Mammary epithelial cell (primary cell): ENCODE data around the gene TBC1D28.
"Not testable (repeated sequence)": the region's sequence is repeated elsewhere in the genome, so short reads cannot be mapped to it uniquely, and the experiment has no call there.

Source experiments
- CTCF ChIP-seq, 2 donors: IDR thresholded peaks in 1 of 2; conservative IDR thresholded peaks in 1 of 2; 2 replicates each; pipeline ENCODE4 v1.5.1; 2011 to 2012; ENCODE audit warnings: inconsistent platforms in 2 of 2, low read length in 2 of 2, mild to moderate bottlenecking in 2 of 2, control low read depth in 1 of 2, low read depth in 1 of 2; ENCODE audit not compliant: insufficient read depth in 1 of 2; ENCODE audit errors: extremely low read depth in 1 of 2
- EZH2 ChIP-seq: IDR thresholded peaks from 2 replicates; pipeline ENCODE4 v1.6.1; 2012; ENCODE audit warnings: low read length, inconsistent platforms, borderline replicate concordance

- not testable (repeated sequence) for TF ChIP-seq EZH2; CTCF (conservative IDR thresholded peaks at IDR 0.05 in 1 of 2, IDR thresholded peaks at IDR 0.05 in 1 of 2; ENCODE audit: extremely low read depth in 1 of 2, insufficient read depth in 1 of 2, low read depth in 1 of 2, low read length in 2 of 2)
Measured at GRCh38 chr17:18677381-18677780, 33.2 kb upstream of the TBC1D28 start.
